Fibroblast of peridontal ligament (primary cell): ENCODE measurements around the gene GNG12.

Experiments used
- DNase-seq: peaks from one replicate; pipeline ENCODE4 v3.0.0-alpha.2; 2010; ENCODE audit errors: extremely low read depth

Gene GNG12

GRCh38 chr1:67785847-67786753 lies 47.2 kb downstream of the GNG12 start:
- peak; percentile 42 for DNase-seq

- DNase-seq = no peak
These were observed 48.6 kb downstream of the GNG12 start for GRCh38 chr1:67784545-67785186.

GRCh38 chr1:67780637-67781036 lies 52.6 kb downstream of the GNG12 start:
- no peak for DNase-seq

GRCh38 chr1:67777440-67777839 lies 55.8 kb downstream of the GNG12 start:
- peak; percentile 47 for DNase-seq

GRCh38 chr1:67777016-67777415 lies 56.3 kb downstream of the GNG12 start:
- DNase-seq = peak; percentile 29

GRCh38 chr1:67773462-67773861 lies 59.8 kb downstream of the GNG12 start:
- DNase-seq = no peak

GRCh38 chr1:67771749-67772148 lies 61.5 kb downstream of the GNG12 start:
- DNase-seq = no peak

- no peak for DNase-seq
These were observed 62.1 kb downstream of the GNG12 start for GRCh38 chr1:67771152-67771551.

GRCh38 chr1:67769633-67770256 lies 63.5 kb downstream of the GNG12 start:
- DNase-seq = no peak

- no peak for DNase-seq
These were observed 64.8 kb downstream of the GNG12 start for GRCh38 chr1:67768480-67768879.

- no peak for DNase-seq
These were observed 66.0 kb downstream of the GNG12 start for GRCh38 chr1:67767103-67767782.

GRCh38 chr1:67766141-67766978 lies 66.9 kb downstream of the GNG12 start:
- DNase-seq = peak; percentile 91

GRCh38 chr1:67764633-67765032 lies 68.6 kb downstream of the GNG12 start:
- no peak for DNase-seq

GRCh38 chr1:67761730-67762129 lies 71.5 kb downstream of the GNG12 start:
- no peak for DNase-seq

GRCh38 chr1:67761091-67761490 lies 72.2 kb downstream of the GNG12 start:
- DNase-seq = no peak

GRCh38 chr1:67760030-67760821 lies 73.0 kb downstream of the GNG12 start:
- DNase-seq = peak; percentile 83

- DNase-seq = no peak
These were observed 73.6 kb downstream of the GNG12 start for GRCh38 chr1:67759692-67760029.

GRCh38 chr1:67759066-67759465 lies 74.2 kb downstream of the GNG12 start:
- DNase-seq = no peak

GRCh38 chr1:67755619-67756018 lies 77.6 kb downstream of the GNG12 start:
- DNase-seq = peak; percentile 27

- no peak for DNase-seq
These were observed 78.1 kb downstream of the GNG12 start for GRCh38 chr1:67755160-67755559.
